Keratinocyte (primary cell): ENCODE results near the gene IRF7.

Source experiments
- EZH2 ChIP-seq: IDR thresholded peaks from one replicate; pipeline ENCODE4 v1.6.1; 2012; ENCODE audit warnings: inconsistent platforms, mild to moderate bottlenecking, low read length, moderate library complexity
- TF ChIP-seq, protein P1 (sequence below), 3 experiments: IDR thresholded peaks in 1 of 3; conservative IDR thresholded peaks in 1 of 3; optimal IDR thresholded peaks in 1 of 3; 2 replicates in 2 of 3; 3 replicates in 1 of 3; pipeline versions ENCODE3 to v1.5.1; 2011; ENCODE audit warnings: low read length in 3 of 3, mild to moderate bottlenecking in 3 of 3, moderate library complexity in 2 of 3, control low read depth in 1 of 3, inconsistent platforms in 1 of 3; ENCODE audit not compliant: insufficient read depth in 2 of 3; ENCODE audit errors: extremely low read depth in 1 of 3

DNA sequence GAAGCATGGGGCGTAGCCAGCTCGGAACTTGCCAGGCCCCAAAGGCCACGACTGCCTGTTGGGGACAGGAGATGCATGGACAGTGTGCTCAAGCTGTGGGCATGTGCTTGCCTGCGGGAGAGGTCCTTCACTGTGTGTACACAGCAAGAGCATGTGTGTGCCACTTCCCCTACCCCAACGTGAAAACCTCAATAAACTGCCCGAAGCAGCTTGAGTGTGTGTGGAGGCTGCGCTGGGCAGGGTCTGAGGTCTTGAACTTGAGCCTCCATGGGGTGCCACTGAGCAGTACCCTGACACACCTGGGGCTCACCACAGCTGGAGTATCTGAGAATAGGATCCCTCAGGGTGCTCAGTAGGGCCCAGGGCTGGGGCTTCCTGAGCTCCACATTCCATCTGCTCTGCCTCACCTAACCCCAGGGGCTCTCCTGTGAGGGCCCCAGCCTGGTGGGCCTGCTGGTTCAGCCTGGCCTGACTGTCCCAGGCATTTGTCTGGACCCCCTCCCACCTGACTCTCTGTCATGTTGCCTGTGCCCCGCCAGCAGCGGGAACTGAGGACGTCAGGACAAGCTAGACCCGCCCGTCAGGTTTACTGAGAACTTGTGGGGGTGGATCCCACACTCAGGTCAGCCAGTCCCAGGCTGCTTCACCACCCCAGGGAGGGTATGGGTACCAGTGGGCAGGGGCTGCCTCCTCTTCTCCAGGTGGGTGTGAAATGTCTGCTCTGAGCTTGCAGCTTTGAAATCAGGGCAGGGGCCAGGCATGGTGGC lies 51.8 kb downstream of the IRF7 start:
- TF ChIP-seq, protein P1, sequence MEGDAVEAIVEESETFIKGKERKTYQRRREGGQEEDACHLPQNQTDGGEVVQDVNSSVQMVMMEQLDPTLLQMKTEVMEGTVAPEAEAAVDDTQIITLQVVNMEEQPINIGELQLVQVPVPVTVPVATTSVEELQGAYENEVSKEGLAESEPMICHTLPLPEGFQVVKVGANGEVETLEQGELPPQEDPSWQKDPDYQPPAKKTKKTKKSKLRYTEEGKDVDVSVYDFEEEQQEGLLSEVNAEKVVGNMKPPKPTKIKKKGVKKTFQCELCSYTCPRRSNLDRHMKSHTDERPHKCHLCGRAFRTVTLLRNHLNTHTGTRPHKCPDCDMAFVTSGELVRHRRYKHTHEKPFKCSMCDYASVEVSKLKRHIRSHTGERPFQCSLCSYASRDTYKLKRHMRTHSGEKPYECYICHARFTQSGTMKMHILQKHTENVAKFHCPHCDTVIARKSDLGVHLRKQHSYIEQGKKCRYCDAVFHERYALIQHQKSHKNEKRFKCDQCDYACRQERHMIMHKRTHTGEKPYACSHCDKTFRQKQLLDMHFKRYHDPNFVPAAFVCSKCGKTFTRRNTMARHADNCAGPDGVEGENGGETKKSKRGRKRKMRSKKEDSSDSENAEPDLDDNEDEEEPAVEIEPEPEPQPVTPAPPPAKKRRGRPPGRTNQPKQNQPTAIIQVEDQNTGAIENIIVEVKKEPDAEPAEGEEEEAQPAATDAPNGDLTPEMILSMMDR (optimal IDR thresholded peaks at IDR 0.05 in 1 of 3, IDR thresholded peaks at IDR 0.05 in 1 of 3, conservative IDR thresholded peaks at IDR 0.05 in 1 of 3; ENCODE audit: extremely low read depth in 1 of 3, insufficient read depth in 2 of 3, low read length in 3 of 3): no peak
- no peak for TF ChIP-seq EZH2
